ENCODE data around the gene AMN. TPM values are rescaled to one million over a fixed set of nuclear protein-coding genes. Genes with fewer than 3 reads are reported as not detected.

The AMN gene
- total and polyA plus RNA-seq, 7 experiments from 2014 or later, result 0.53 to 11.0 (median 3.8) TPM

Other genes starting within 250 kb of the AMN start
- gene TRAF3, start 145.2 kb upstream of the AMN start, total RNA-seq, result 10 to 100 TPM; 27.7 to 74.4 (median 44.1) TPM
- gene TRAF3, start 145.2 kb upstream of the AMN start, polyA plus RNA-seq, result 10 to 100 TPM; 16.1 to 23.8 TPM
- 10 to 100 TPM in 1 of 5 experiments, 1 to 10 TPM in 3, under 1 TPM in 1; 0.87 to 16.0 (median 5.5) TPM for gene CDC42BPB, start 134.9 kb downstream of the AMN start, total RNA-seq
- gene CDC42BPB, start 134.9 kb downstream of the AMN start, polyA plus RNA-seq, result under 1 TPM; 0.34 to 0.43 TPM
- not detected for gene LBHD2, start 161.5 kb downstream of the AMN start, total RNA-seq
- gene LBHD2, start 161.5 kb downstream of the AMN start, polyA plus RNA-seq, result not detected
- gene EXOC3L4, start 172.1 kb downstream of the AMN start, total RNA-seq, result not detected
- gene EXOC3L4, start 172.1 kb downstream of the AMN start, polyA plus RNA-seq, result not detected
- 100 to 1,000 TPM in 1 of 5 experiments, 10 to 100 TPM in 1, 1 to 10 TPM in 3; 1.1 to 309 (median 5.5) TPM for gene TNFAIP2, start 200.8 kb downstream of the AMN start, total RNA-seq
- gene TNFAIP2, start 200.8 kb downstream of the AMN start, polyA plus RNA-seq, result not detected